ENCODE measurements around the gene CAMK4. TPM values are rescaled to one million over a fixed set of nuclear protein-coding genes. Genes with fewer than 3 reads are reported as not detected.

Gene CAMK4
- total and polyA plus RNA-seq, 9 of the 15 experiments (the other 6 are each of a cell fraction or from before 2014, with no cell fraction given): 0.35 TPM; not detected in 8

DNA sequence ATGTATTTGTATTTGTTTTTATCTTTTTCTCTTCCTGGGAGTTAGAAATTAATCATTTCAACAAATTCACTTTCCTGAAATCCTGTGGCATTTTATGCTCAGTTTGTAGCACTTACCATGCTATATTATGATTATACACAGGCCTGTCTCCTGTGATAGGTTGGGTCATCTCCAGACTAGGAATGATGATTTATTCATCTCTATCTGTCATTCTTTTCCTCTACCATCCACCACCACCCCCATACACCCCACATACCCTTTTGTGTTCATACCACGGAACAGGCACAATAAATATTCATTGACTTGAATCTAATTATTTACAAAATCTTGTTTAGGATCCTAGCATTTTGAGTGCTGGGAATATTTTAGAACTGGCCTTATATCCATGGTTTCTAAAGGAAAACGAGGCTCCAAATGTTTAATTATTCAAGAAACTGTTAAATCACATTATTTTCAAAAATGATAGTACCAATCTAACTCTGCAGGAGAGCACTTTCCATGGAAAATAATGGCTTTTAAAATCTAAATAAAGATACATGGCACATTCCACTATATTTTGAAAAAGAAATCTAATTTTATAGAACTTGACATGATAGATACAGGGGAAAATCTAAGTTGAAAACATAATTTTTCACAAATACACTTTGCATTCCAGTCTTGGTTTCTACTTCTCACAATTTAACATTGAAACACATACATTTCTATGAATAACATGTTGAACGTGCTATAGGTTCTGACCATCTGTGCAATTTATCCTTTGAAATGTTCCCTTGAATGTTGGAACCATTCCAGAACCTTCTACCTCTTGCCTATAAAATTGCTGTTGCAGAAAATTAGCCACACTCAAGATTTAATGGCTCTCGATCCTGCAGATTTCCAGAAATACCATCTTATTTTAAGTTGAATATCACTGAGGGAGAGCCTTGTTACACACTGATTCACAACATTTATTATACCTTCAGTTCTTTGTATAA is 198.8 kb downstream of the CAMK4 start:
- TF ChIP-seq MCM2 (IDR thresholded peaks at IDR 0.05; ENCODE audit: low read depth) (no peak), NR2C2 (CRISPR knock-in tag; IDR thresholded peaks at IDR 0.05) (no peak), NR2C2 (tag; IDR thresholded peaks at IDR 0.05) (no peak), NFXL1 (CRISPR knock-in tag; IDR thresholded peaks at IDR 0.05) (no peak), CEBPB (tag; IDR thresholded peaks at IDR 0.05) (no peak), ZBTB17 (CRISPR knock-in tag; IDR thresholded peaks at IDR 0.05) (no peak), ZNF431 (CRISPR knock-in tag; IDR thresholded peaks at IDR 0.05) (no peak), ZNF217 (CRISPR knock-in tag; IDR thresholded peaks at IDR 0.05) (no peak)
- TF ChIP-seq, protein P1, sequence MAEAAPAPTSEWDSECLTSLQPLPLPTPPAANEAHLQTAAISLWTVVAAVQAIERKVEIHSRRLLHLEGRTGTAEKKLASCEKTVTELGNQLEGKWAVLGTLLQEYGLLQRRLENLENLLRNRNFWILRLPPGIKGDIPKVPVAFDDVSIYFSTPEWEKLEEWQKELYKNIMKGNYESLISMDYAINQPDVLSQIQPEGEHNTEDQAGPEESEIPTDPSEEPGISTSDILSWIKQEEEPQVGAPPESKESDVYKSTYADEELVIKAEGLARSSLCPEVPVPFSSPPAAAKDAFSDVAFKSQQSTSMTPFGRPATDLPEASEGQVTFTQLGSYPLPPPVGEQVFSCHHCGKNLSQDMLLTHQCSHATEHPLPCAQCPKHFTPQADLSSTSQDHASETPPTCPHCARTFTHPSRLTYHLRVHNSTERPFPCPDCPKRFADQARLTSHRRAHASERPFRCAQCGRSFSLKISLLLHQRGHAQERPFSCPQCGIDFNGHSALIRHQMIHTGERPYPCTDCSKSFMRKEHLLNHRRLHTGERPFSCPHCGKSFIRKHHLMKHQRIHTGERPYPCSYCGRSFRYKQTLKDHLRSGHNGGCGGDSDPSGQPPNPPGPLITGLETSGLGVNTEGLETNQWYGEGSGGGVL (CRISPR knock-in tag; IDR thresholded peaks at IDR 0.05): no peak
- TF ChIP-seq, protein P2, sequence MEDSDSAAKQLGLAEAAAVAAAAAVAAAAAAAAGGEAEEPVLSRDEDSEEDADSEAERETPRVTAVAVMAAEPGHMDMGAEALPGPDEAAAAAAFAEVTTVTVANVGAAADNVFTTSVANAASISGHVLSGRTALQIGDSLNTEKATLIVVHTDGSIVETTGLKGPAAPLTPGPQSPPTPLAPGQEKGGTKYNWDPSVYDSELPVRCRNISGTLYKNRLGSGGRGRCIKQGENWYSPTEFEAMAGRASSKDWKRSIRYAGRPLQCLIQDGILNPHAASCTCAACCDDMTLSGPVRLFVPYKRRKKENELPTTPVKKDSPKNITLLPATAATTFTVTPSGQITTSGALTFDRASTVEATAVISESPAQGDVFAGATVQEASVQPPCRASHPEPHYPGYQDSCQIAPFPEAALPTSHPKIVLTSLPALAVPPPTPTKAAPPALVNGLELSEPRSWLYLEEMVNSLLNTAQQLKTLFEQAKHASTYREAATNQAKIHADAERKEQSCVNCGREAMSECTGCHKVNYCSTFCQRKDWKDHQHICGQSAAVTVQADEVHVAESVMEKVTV (CRISPR knock-in tag; IDR thresholded peaks at IDR 0.05): no peak
- TF ChIP-seq, protein P3, sequence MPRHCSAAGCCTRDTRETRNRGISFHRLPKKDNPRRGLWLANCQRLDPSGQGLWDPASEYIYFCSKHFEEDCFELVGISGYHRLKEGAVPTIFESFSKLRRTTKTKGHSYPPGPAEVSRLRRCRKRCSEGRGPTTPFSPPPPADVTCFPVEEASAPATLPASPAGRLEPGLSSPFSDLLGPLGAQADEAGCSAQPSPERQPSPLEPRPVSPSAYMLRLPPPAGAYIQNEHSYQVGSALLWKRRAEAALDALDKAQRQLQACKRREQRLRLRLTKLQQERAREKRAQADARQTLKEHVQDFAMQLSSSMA (CRISPR knock-in tag; IDR thresholded peaks at IDR 0.05): no peak
- Histone ChIP-seq H3K9ac (ENCODE audit: insufficient read depth in 1 of 2, low read depth in 2 of 2, low read length in 2 of 2) (no peak overlapping the region), H3K4me2 (ENCODE audit: insufficient read depth, low read length) (no peak overlapping the region), H3K36me3 (ENCODE audit: control insufficient read depth, insufficient read depth, low read length) (no peaks in the 10 kb centered on the region), H4K20me1 (replicated peaks; ENCODE audit: control insufficient read depth, insufficient read depth, low read length) (no peaks in the 10 kb centered on the region), H3K4me1 (replicated peaks in 1 of 2; ENCODE audit: control insufficient read depth in 2 of 2, insufficient read depth in 2 of 2, low read length in 2 of 2) (no peaks in the 10 kb centered on the region), H3K9me3 (replicated peaks; ENCODE audit: control insufficient read depth, insufficient read depth, low read depth, low read length) (no peaks in the 10 kb centered on the region), H3K79me2 (ENCODE audit: control insufficient read depth, insufficient read depth, low read length) (no peaks in the 10 kb centered on the region), H3K4me3 (no peak overlapping the region), H3K9me1 (ENCODE audit: control insufficient read depth, insufficient read depth, low read length) (no peaks in the 10 kb centered on the region), H3K27ac (ENCODE audit: extremely low read depth, low read depth, low read length) (no peak overlapping the region), H2AFZ (ENCODE audit: low read depth, low read length) (no peak overlapping the region), H3K27me3 (ENCODE audit: control insufficient read depth in 2 of 2, insufficient read depth in 2 of 2, low read length in 2 of 2) (no peaks in the 10 kb centered on the region)
- ChIA-PET CTCF (ENCODE audit: low intra/inter-chr PET ratio) (no interaction called here), POLR2A (interaction anchor here (0.8 kb wide), 1 partner anchor 48 kb away, joined by 3 read pairs; no protein-coding TSS in a partner anchor)
- ATAC-seq: no peak
- intact Hi-C loops (cut with micrococcal nuclease): no loop called here
- in situ Hi-C loops (cut with MboI): no loop called here
- 1% methylated on average over 4 of the region's 4 CpGs for WGBS (ENCODE audit: insufficient coverage, low coverage, missing lambda C conversion rate)
- FAIRE-seq: no peak
- no TSS peak for BruUV-seq (replicated peaks)
- no peak for DNase-seq (ENCODE audit: extremely low read depth in 1 of 4, low spot score in 3 of 4)
